ENCODE results near the gene GARNL3. TPM values are rescaled to one million over a fixed set of nuclear protein-coding genes. Genes with fewer than 3 reads are reported as not detected.

GARNL3 gene
- total RNA-seq, 1 experiment from 2014 or later, result 15.5 TPM

DNA sequence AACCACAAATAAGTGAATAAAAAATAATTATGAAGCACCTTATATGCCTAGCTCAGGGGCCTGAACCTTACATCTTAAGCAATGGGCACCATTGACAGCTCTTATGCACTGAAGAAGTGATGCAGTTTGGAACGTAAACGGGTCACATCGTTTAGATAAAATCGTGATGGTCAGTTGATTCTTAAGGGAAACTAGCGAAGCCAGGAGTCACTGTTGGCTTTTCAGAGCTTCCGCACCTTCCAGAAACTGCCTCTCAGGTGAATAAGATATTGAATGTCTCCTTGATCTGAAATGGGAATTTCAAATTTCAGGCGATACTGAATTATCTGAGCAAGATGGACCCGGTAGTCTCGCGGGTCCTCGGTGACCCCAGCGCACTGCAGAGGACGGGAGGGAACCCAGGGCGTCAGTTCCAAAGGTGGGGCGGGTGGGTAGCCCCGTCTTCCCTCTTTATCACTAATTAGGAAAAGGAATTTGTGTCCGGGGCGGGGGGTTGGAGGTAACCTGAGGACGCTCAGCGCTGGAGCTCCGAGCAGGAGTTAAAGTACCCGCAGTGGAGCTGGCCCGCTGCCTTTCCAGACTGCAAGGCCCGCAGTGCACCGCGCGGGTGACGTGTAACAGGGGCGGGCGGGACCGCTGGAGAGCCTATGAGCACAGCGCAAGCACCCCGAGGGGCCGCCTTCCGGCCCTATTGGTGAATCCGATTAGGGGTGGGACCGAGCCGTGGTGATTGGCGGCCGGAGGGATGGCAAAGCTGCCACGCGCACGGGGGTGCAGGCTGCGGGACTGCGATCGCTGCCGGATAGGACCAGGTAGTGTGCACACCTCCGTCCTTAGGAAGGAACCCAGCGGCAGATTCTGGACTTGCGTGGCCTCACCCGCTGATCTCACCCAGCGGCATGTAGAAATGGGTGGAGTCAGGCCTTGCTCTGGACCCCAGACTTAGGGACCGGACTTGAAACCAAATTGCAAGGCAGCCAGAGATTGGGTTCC is 19.7 kb upstream of the GARNL3 start:
- H3K4me3 ChIP-seq (ENCODE audit: low read length), result peak overlapping the region; percentile 80
- no peaks in the 10 kb centered on the region for H3K9me3 ChIP-seq (ENCODE audit: low read length)
- ATAC-seq (peak; percentile 100), DNase-seq (peak; percentile 95)
- TF ChIP-seq, protein P1, sequence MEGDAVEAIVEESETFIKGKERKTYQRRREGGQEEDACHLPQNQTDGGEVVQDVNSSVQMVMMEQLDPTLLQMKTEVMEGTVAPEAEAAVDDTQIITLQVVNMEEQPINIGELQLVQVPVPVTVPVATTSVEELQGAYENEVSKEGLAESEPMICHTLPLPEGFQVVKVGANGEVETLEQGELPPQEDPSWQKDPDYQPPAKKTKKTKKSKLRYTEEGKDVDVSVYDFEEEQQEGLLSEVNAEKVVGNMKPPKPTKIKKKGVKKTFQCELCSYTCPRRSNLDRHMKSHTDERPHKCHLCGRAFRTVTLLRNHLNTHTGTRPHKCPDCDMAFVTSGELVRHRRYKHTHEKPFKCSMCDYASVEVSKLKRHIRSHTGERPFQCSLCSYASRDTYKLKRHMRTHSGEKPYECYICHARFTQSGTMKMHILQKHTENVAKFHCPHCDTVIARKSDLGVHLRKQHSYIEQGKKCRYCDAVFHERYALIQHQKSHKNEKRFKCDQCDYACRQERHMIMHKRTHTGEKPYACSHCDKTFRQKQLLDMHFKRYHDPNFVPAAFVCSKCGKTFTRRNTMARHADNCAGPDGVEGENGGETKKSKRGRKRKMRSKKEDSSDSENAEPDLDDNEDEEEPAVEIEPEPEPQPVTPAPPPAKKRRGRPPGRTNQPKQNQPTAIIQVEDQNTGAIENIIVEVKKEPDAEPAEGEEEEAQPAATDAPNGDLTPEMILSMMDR (conservative IDR thresholded peaks at IDR 0.05; ENCODE audit: low read depth, low read length), result no peak
- no peak for TF ChIP-seq EZH2phosphoT487 (IDR thresholded peaks at IDR 0.05; ENCODE audit: borderline replicate concordance, low read length)
- TF ChIP-seq EZH2 (IDR thresholded peaks at IDR 0.05; ENCODE audit: low read length, unreplicated experiment), result no peak
- H3K79me2 ChIP-seq (ENCODE audit: low read length), result no peaks in the 10 kb centered on the region
- no peaks in the 10 kb centered on the region for H3K36me3 ChIP-seq (ENCODE audit: low read depth, low read length)
- no peaks in the 10 kb centered on the region for H3K9me2 ChIP-seq (replicated peaks; ENCODE audit: low read length)
- no peaks in the 10 kb centered on the region for H3F3A ChIP-seq (ENCODE audit: low read length, unreplicated experiment)
- POLR2A ChIA-PET (ENCODE audit: unreplicated experiment), result interaction anchor here (0.6 to 0.7 kb wide), 2 partner anchors 20 to 843 kb away, joined by 5 to 6 read pairs; no protein-coding TSS in a partner anchor
- H2AFZ ChIP-seq (ENCODE audit: low read length), result peak overlapping the region; percentile 91
- BruUV-seq (replicated peaks), result TSS peak; percentile 94
- H3K27me3 ChIP-seq (ENCODE audit: low read length), result no peaks in the 10 kb centered on the region
- H4K20me1 ChIP-seq (ENCODE audit: low read length), result no peaks in the 10 kb centered on the region
- CTCF ChIA-PET, result interaction anchor here (0.6 kb wide), 1 partner anchor 266 kb away, joined by 6 read pairs; no protein-coding TSS in a partner anchor
- H3K4me1 ChIP-seq (ENCODE audit: insufficient read depth, low read length), result peaks cover 10% of the 10 kb centered on the region
- H3K27ac ChIP-seq (ENCODE audit: low read length), result peak overlapping the region; percentile 21; the same call in 1 of the 2 replicates
- peak overlapping the region; percentile 76 for H3K9ac ChIP-seq (ENCODE audit: low read length)
- intact Hi-C loops (cut with micrococcal nuclease), result no loop called here
- H3K4me2 ChIP-seq (ENCODE audit: low read length), result peak overlapping the region; percentile 92

DNA sequence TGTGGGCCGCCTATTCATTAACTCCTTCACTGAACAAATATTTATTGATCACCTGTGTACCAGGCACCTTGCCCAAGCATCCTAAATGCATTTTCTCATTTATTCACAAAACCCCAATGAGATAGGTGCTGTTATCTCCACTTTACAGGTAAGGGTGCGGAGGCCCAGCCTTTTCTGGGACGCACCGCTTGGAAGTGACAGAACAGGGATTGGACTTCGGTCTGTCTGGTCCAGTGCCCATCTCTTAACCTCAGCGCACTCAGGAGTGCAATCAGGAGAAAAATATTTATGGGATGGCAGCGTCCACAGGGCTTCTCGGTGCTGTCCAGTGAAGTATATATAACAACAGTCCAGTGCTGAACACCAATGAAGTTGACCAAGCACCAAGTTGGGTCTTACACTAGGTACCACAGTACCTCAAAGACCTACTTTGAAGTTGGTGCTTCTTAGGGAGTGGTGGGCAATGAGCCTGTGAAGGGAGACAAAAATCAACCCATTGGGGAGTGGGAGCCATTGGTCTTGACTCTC is 18.9 kb upstream of the GARNL3 start:
- no peaks in the 10 kb centered on the region for H3K79me2 ChIP-seq (ENCODE audit: low read length)
- H3K27me3 ChIP-seq (ENCODE audit: low read length), result no peaks in the 10 kb centered on the region
- BruUV-seq (replicated peaks), result TSS peak; percentile 71
- no peaks in the 10 kb centered on the region for H3K36me3 ChIP-seq (ENCODE audit: low read depth, low read length)
- DNase-seq (no peak), ATAC-seq (no peak)
- H3K27ac ChIP-seq (ENCODE audit: low read length), result no peak overlapping the region
- peak overlapping the region; percentile 91 for H2AFZ ChIP-seq (ENCODE audit: low read length)
- H3K4me3 ChIP-seq (ENCODE audit: low read length), result peak overlapping the region; percentile 80
- H4K20me1 ChIP-seq (ENCODE audit: low read length), result no peaks in the 10 kb centered on the region
- H3K9ac ChIP-seq (ENCODE audit: low read length), result peak overlapping the region; percentile 76
- H3K9me2 ChIP-seq (replicated peaks; ENCODE audit: low read length), result no peaks in the 10 kb centered on the region
- peaks cover 10% of the 10 kb centered on the region for H3K4me1 ChIP-seq (ENCODE audit: insufficient read depth, low read length)
- H3K9me3 ChIP-seq (ENCODE audit: low read length), result no peaks in the 10 kb centered on the region
- intact Hi-C loops (cut with micrococcal nuclease), result no loop called here
- no peaks in the 10 kb centered on the region for H3F3A ChIP-seq (ENCODE audit: low read length, unreplicated experiment)
- CTCF ChIA-PET, result no interaction called here
- peak overlapping the region; percentile 92 for H3K4me2 ChIP-seq (ENCODE audit: low read length)
- POLR2A ChIA-PET (ENCODE audit: unreplicated experiment), result interaction anchor here (0.7 kb wide), 1 partner anchor 21 kb away, joined by 6 read pairs; no protein-coding TSS in a partner anchor
- TF ChIP-seq, protein P1 (conservative IDR thresholded peaks at IDR 0.05; ENCODE audit: low read depth, low read length), result no peak
- TF ChIP-seq EZH2 (IDR thresholded peaks at IDR 0.05; ENCODE audit: low read length, unreplicated experiment) (no peak), EZH2phosphoT487 (IDR thresholded peaks at IDR 0.05; ENCODE audit: borderline replicate concordance, low read length) (no peak)

Measured in PC-3 (cell line).